GM19099 (cell line): ENCODE data around the gene DBH.

Experiments used
- POLR2A ChIP-seq: IDR thresholded peaks from 3 replicates; pipeline ENCODE4 v1.6.1; 2011; ENCODE audit warnings: low read depth; ENCODE audit not compliant: insufficient read length; ENCODE audit errors: extremely low read depth

Gene DBH

DNA sequence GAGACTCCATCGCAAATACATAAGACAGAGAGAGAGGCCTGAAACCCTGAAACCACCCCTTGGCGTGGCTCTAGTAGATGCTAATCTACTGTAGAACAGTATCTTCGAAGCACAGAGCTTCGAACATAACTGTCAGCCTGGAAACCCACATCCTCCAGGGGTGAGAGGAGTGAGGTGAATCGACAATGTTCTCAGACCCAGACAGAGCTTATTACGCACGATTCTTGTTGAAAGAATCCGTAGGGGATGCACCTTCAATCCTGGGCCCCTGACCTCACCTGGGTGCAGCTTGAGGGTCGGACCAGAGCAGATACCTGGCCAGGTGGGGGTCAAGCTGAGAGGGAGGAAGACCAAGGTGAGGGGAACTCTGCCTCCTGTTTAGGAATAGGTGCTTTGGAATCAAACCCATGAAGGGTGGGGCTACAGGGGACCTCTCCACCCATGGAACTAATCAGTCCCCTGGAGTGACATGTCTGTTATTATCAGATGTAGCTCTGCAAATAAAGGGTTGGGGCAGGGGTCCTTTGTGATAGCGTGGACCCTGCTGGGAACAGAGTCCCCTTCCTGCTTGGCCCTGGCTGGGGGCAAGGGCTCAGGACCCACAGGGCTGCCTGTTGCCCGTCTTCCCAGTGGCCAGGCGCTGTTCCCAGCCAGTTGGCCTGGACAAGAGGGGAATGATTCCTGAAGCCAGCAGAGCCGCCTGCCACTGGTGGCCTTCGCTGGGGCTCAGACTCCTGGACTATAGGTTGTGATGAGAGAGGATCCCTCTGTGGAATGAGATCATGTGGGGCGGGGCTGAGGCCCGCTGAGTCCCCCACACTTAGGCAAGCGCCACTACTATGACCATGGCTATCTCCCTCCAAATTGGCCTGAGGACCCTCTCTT lies 41.2 kb downstream of the DBH start:
- TF ChIP-seq POLR2A = no peak

DNA sequence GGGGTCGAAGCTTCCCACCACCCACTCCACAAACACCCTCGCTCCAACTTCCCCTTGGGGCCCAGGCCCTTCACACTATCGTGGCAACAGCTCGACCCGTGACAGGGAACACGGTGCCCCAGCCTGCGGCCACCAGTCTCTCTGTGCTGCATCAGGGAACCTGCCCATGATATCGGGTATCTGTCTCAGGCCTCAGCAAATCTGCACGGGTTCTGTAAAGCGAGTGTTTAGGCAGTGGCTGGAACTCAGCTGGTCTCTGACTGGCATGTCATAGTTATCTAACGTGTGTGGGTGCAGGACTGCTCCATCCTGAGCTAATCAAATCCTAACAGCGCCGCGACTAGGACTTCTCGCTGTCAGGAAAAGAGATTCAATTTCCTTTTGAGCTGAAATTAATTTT lies 42.9 kb downstream of the DBH start:
- no peak for TF ChIP-seq POLR2A

DNA sequence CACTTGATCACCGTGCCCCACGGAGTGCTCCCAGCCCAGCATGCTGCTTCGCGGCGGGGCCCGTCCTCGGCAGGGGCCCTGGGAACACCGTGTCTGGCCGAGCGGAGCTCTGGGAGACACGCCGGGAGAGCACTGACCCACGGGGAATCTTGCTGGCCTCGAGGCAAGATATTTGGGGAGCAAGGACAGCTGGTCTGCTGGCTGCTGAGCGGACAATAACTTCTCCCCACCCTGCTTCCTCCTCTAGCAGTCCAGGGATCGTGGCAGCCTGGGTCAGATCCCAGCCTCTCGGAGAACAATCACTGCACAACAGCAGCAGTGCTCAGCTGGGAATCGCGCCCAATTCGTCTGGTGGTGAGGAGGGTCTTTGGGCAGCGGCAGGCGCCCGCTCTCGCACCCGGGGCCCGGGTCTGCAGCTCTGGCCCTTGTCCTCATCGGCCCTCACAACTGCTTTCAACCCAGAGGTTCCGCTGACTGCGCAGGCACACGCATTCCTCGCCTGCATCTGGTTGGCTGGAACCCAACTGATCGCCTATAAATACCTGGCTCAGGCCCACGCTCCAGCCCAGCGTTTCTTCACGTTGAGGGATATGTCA lies 43.4 kb downstream of the DBH start:
- TF ChIP-seq POLR2A = no peak

DNA sequence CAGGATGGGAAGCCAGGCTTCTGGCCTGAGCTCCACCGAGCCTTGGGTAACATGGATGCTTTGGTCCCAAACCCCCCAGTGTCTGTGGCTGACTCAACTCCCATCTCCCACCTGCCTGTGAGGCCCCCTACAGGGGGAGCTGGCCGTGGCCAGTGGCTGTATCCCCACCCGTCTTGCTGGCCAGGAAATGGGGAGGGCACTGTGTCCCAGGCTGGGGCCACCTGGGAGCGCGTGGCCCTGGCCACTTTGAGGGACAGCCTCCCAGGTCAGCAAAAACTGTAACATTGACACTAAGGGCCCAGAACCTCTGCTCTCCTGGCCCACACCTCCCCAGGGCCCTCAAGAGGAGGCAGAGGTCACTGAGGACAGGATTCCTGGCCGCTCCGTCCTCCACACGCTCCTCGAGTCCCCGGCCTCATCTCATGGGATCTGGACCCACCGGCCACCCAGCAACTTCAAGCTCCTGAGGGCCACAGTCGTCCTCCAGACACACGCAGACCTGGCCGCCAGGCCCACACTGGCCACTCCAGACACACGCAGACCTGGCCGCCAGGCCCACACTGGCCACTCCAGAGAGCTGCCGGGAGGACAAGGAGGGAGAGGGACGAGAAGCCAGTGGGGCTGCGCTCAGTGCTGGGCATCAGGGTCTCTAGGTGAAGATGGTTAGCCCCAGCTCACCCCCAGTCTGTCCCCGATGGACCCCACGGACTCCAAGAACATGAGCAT lies 44.2 kb downstream of the DBH start:
- no peak for TF ChIP-seq POLR2A

DNA sequence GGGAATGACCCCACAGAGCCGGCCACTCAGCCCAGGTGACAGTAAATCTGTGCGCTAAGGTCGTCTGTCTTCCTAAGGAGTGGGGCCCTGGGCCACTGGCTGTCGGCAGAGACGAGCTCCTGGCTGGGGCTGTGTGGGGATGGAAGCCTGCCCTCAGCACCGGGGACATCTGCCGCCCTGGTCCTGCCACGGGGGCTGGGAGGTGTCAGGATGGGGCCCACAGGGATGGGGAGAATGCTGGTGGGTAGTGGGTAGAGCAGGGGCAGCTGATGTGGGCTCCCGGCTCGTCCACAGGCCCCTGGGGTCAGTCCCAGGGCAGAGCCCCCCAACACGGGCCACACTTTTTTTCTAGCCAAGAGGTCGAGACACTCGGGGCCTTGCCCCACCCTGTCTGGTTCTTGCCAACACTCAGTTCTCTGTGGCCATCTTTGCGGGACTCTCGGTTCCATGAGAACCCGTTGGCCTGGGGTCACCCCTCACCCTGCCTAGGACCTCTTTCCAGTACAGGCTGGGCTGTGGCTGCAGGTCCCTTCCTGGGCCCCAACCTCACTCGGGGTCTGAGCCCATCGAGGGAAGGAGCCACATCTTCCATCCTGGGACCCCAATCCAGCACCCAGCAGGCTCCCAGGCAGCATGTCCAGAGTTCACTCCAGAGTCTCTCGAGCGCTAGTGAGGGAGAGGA lies 45.0 kb downstream of the DBH start:
- TF ChIP-seq POLR2A = no peak

DNA sequence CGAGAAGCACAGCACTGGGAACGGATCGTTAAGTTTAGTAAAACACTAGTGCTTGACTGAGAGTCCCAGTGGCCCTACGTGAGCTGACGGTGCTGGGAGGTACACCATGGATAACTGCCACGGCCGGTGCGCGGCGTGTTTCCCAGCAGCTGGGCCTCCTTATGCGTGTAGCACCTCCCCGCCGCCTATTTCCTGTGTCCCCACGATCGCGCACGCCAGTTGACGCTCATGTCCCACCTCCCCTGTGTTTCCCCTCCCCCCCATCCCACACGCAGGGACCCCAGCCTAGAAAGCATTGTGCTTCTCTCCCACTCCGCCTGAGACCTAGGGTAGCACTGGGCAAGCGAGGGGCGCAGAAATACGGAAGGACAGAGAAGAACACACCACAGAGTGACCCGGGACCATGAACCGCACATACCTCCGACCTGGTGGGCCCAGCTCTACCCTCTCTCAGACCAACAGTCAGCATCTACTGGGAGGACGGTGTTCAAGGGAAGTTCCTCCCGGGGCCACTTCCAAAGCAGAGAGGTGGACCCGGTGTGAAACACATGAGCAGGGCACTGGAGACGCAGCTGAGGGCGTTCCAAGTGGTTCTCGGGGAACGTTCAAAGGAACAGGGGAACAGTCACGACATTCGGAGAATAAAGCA lies 45.6 kb downstream of the DBH start:
- TF ChIP-seq POLR2A = no peak

DNA sequence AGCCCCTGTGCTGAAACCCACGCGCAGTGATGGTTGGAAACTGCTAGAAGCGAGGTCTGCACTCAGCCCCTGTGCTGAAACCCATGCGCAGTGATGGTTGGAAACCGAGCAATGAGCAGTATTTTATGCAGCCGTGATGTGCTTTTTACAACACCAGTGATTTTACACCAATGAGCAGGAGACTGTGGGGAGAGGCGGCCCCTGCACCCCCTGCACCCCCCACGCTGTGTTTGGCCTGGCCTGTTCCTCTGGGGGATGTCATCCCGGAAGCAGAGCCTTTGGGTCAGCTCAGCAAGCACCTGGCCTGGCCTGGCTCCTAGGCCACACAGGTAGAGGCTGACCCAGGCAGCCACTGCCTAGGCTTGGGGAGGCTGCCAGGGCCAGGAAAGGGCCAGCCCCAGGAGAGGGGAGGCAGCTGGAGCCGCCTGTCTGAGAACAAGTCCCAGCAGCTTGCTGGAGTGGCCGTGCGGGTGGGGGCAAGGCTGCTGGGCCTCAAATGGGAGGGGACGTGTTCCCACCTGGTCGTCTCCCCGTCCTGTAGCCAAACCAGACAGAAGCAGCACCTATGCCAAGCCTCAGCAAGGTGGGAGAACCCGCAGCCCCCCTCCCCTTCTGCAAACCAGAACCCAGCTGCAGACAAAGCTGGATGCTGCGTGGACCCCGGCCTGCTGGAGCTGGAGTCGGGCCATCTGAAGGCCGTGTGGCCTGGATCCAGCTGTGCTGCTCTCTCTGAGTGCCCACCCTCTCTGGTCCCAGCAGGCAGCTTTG lies 46.8 kb downstream of the DBH start:
- no peak for TF ChIP-seq POLR2A

DNA sequence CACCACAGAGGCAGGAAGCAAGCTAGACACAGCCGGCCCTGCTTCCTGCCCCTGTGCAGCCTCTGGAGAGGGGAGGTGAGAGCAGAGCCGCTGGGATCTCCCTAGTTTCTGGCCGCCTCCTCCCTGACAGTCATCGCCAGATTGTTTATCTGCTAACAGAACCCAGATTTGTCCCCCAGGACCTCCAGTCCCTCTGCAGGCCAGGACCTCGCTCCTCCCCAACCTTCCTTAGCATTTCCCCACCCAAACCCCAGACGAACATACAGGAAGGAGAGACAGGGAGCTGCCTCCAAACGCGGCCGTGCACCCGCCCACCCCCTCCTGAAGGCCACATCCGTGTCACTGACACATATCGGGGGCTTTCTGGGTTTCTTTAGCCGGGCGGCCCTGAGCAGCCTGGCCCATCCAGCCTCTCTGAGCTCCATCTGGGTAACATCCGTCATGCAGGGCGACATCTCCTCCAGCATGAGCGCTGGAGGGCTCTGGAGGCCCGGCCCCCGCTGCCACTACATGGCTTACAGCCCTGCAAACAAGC lies 47.5 kb downstream of the DBH start:
- TF ChIP-seq POLR2A = no peak

DNA sequence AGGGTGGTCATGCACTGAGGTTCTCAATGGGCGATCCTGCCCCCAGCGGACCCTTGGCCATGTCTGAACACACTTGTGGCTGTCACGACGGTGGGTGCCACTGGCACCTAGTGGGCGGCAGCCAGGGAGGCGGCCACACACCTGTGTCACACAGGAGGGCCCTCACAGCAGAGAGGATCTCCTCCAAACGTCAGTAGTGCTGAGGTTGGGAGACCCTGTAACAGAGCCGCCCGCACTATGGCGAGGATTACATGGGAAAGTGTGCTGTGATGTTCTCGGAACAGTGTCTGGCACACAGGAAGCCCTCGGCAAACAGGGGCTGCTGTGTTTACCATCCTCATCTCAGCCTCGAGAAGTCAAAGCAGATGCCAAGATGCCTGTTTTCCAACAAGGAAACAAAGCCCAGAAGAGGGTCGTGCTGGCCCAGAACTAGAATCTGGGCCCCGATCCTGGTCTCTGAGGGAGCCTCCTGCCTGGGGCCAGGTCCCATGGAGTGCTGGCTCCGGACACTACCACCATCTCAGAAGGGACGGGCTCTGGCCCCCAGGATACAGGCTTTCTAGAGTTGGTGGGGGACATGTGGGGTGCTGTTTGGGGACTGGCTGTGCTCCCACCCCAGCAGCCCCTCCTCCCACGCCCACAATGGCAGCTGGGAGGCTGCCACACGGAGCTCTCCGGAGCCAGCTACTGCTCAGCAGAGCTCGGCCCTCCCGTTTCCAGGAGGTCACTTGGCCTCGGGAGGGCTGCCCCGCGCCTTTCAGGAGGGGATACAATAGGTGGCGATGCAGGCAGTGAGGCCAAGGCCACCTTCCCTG lies 48.2 kb downstream of the DBH start:
- no peak for TF ChIP-seq POLR2A

DNA sequence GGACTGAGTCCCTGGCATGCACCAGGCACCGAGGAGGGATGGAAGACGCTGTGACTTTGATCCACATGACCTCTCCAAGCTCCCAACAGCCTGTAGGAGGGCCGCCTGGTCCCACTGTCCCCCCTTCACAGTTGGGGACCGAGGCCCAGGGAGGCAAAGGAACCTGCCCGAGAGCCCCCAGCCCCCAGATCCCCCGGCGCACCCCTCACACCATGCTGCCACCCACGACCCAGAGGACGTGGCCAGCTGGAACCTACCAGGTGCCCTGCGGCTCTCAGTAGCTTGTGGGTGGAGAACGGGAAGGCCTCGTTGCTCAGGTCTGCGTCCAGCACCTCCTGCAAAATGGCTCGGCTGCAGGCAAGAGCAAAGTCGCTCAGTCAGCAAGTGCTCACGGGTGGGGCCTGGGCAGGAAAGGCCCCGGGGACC lies 48.8 kb downstream of the DBH start:
- no peak for TF ChIP-seq POLR2A

DNA sequence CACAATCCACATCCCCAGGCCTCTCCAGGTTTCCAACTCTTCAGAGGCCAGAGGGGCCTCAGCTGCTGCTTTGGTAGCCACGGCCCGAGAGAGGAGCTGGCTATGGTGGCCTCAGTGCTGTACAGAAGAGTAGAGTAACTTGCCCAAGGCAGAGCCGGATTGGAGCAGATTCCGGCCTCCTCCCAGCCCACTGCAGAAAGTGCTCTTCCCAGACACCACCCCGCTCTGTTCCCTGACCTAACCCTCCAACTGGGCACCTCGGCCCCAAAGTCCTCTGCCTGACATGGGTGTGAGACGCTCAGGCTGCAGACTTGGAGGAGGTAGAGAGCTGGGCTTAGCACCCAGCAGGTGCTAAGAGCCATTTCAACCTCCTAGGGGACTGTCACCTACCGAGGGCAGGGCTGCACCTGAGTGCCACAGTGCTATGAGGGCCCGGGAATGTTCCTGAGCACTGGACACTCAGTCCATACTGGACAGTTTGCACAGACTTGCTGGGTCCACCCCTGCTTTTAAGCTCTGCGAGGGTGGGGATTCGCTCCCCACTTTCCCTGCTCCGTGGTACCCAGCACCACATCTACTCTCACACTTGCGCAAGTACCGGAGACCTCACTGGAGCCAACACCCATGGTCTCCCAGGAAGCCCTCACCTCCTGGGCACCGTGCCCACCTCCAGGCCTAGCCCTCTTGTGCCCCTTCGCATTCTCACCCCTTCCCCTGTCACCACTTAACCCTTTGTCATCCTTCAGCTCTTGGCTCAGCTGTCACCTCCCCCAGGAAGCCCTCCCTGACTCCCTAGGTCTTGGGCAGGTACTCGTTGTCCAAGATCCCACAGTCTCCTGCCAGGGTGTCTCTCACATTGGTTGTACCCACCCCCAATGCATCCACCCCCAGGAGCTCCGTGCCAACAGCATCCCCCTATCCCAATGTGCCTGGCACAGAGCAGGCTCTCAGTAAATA lies 49.8 kb downstream of the DBH start:
- TF ChIP-seq POLR2A = no peak
